SK-N-SH treated with all-trans-retinoic acid at 6 μM for 48 hours (cell line): Measurements from ENCODE around the gene VPS9D1.

Experiments
- ARNTL ChIP-seq: fragments of 450-650 bp; formaldehyde crosslinking; IDR thresholded peaks from 2 replicates; pipeline ENCODE4 v1.5.0; 2020; ENCODE audit warnings: low read depth, mild to moderate bottlenecking, moderate library complexity, borderline replicate concordance
- BACH2 ChIP-seq: fragments of 250-450 bp; sonication (Bioruptor Pico); IDR thresholded peaks from 2 replicates; pipeline ENCODE4 v1.9.0; 2021; ENCODE audit warnings: mild to moderate bottlenecking, borderline replicate concordance
- POU6F1 ChIP-seq: fragments of 250-450 bp; sonication (Bioruptor Pico); IDR thresholded peaks from 2 replicates; pipeline ENCODE4 v1.8.0; 2021; ENCODE audit warnings: low read depth, mild to moderate bottlenecking, moderate library complexity, borderline replicate concordance
- PPARA ChIP-seq: fragments of 250-450 bp; sonication (Bioruptor Pico); IDR thresholded peaks from 2 replicates; pipeline ENCODE4 v1.5.0; 2020; ENCODE audit warnings: mild to moderate bottlenecking, borderline replicate concordance
- TOX ChIP-seq: fragments of 250-450 bp; sonication (Bioruptor Pico); IDR thresholded peaks from 2 replicates; pipeline ENCODE4 v1.8.0; 2021; ENCODE audit warnings: mild to moderate bottlenecking, moderate library complexity, borderline replicate concordance
- TSHZ2 ChIP-seq: fragments of 250-450 bp; sonication (Bioruptor Pico); IDR thresholded peaks from 2 replicates; pipeline ENCODE4 v1.5.0; 2020; ENCODE audit warnings: mild to moderate bottlenecking, moderate library complexity
- ZFP3 ChIP-seq: fragments of 250-450 bp; sonication (Bioruptor Pico); IDR thresholded peaks from 2 replicates; pipeline ENCODE4 v1.5.0; 2020; ENCODE audit warnings: mild to moderate bottlenecking, moderate library complexity
- ZNF565 ChIP-seq: fragments of 450-650 bp; formaldehyde crosslinking; conservative IDR thresholded peaks from 2 replicates; pipeline ENCODE4 v1.5.0; 2020; ENCODE audit warnings: low read depth, mild to moderate bottlenecking, moderate library complexity
- ZNF8 ChIP-seq: fragments of 450-650 bp; formaldehyde crosslinking; IDR thresholded peaks from 2 replicates; pipeline ENCODE4 v1.5.0; 2020; ENCODE audit warnings: mild to moderate bottlenecking, moderate library complexity

- TF ChIP-seq BACH2 (CRISPR knock-in tag): no peak
- TF ChIP-seq ARNTL (CRISPR knock-in tag): no peak
- TF ChIP-seq ZNF565: no peak
- TF ChIP-seq ZNF8 (CRISPR knock-in tag): no peak
- no peak for TF ChIP-seq TOX
- TF ChIP-seq PPARA (CRISPR knock-in tag): no peak
- no peak for TF ChIP-seq POU6F1 (CRISPR knock-in tag)
- TF ChIP-seq ZFP3 (CRISPR knock-in tag): no peak
- TF ChIP-seq TSHZ2 (CRISPR knock-in tag): no peak
Measured at GRCh38 chr16:89722392-89723278, 1.9 kb upstream of the VPS9D1 start.
